HEK293 (cell line): ENCODE measurements around the gene TFAM.

Experiments
- CTCF ChIP-seq: fragments of 450-650 bp; formaldehyde crosslinking; IDR thresholded peaks from 2 replicates; pipeline ENCODE4 v1.5.1; 2016; ENCODE audit warnings: missing biosample characterization, missing genetic modification characterization
- MEIS1 ChIP-seq: sonication (generic); formaldehyde crosslinking; IDR thresholded peaks from 2 replicates; pipeline ENCODE4 v1.8.1; 2022; ENCODE audit warnings: missing genetic modification reagents, mild to moderate bottlenecking, borderline replicate concordance
- MZF1 ChIP-seq: fragments of 450-650 bp; formaldehyde crosslinking; IDR thresholded peaks from 2 replicates; pipeline ENCODE4 v1.5.1; 2017; ENCODE audit warnings: missing biosample characterization, missing genetic modification characterization, borderline replicate concordance
- TCF7L2 ChIP-seq: IDR thresholded peaks from 2 replicates; pipeline ENCODE4 v1.6.1; 2011; ENCODE audit warnings: low read depth, mild to moderate bottlenecking, inconsistent platforms, low read length, moderate library complexity, borderline replicate concordance
- YY1 ChIP-seq: fragments of 450-650 bp; formaldehyde crosslinking; IDR thresholded peaks from 2 replicates; pipeline ENCODE4 v1.5.1; 2018; ENCODE audit warnings: missing biosample characterization, missing genetic modification characterization
- ZFP37 ChIP-seq: fragments of 450-650 bp; formaldehyde crosslinking; IDR thresholded peaks from 2 replicates; pipeline ENCODE4 v1.5.1; 2016; ENCODE audit warnings: missing biosample characterization, missing genetic modification characterization
- ZNF175 ChIP-seq: fragments of 450-650 bp; formaldehyde crosslinking; IDR thresholded peaks from 2 replicates; pipeline ENCODE4 v1.5.1; 2016; ENCODE audit warnings: missing biosample characterization, missing genetic modification characterization
- ZNF26 ChIP-seq: fragments of 450-650 bp; formaldehyde crosslinking; IDR thresholded peaks from 2 replicates; pipeline ENCODE4 v1.5.1; 2016; ENCODE audit warnings: missing biosample characterization, missing genetic modification characterization
- ZNF335 ChIP-seq: fragments of 450-650 bp; formaldehyde crosslinking; conservative IDR thresholded peaks from 2 replicates; pipeline ENCODE4 v1.5.1; 2016; ENCODE audit warnings: missing biosample characterization, missing genetic modification characterization
- ZNF513 ChIP-seq: fragments of 450-650 bp; IDR thresholded peaks from 2 replicates; pipeline ENCODE4 v1.5.1; 2018; ENCODE audit warnings: missing biosample characterization, missing genetic modification characterization
- ZNF777 ChIP-seq: fragments of 450-650 bp; formaldehyde crosslinking; IDR thresholded peaks from 2 replicates; pipeline ENCODE4 v1.5.1; 2017; ENCODE audit warnings: missing biosample characterization, missing genetic modification characterization, borderline replicate concordance
- ZNF837 ChIP-seq: fragments of 450-650 bp; formaldehyde crosslinking; IDR thresholded peaks from 2 replicates; pipeline ENCODE4 v1.5.1; 2016; ENCODE audit warnings: missing biosample characterization, missing genetic modification characterization
- ZSCAN30 ChIP-seq: fragments of 450-650 bp; IDR thresholded peaks from 2 replicates; pipeline ENCODE4 v1.5.1; 2018; ENCODE audit warnings: missing biosample characterization, mild to moderate bottlenecking, missing genetic modification characterization, moderate library complexity

- TF ChIP-seq CTCF = peak; percentile 16; the same call in 1 of the 2 replicates
- TF ChIP-seq TCF7L2 = no peak
- no peak for TF ChIP-seq MEIS1 (CRISPR knock-in tag)
- no peak for TF ChIP-seq ZNF837 (tag by site-specific recombination)
- TF ChIP-seq ZNF335 (tag by site-specific recombination) = 0 out of 2 replicates have a peak, but pooled peaks have one; percentile 14
- no peak for TF ChIP-seq ZNF175 (tag by site-specific recombination)
- TF ChIP-seq ZNF26 (tag by site-specific recombination) = no peak
- no peak for TF ChIP-seq ZFP37
- TF ChIP-seq ZNF777 (tag by site-specific recombination) = no peak
- TF ChIP-seq YY1 = no peak
- TF ChIP-seq ZNF513 (tag by site-specific recombination) = no peak
- no peak for TF ChIP-seq ZSCAN30 (tag by site-specific recombination)
- peak; percentile 90 for TF ChIP-seq MZF1
Observed at GRCh38 chr10:58348571-58349033, 36.6 kb upstream of the TFAM start.
